K562 treated with DMSO at 1 percent for 24 hours (cell line): ENCODE measurements around the gene PARL. TPM values are rescaled to one million over a fixed set of nuclear protein-coding genes. Genes with fewer than 3 reads are reported as not detected.

Experiments used
- total RNA-seq: library from RNA; unstranded; fragments of 300-600 nt; gene quantifications from 2 replicates; pipeline ENCODE4 v1.2.3, GENCODE V29; 2022; ENCODE audit warnings: low read depth; ENCODE audit not compliant: insufficient read depth

Gene PARL
- 31.9 and 38.2 TPM in 2 replicates for total RNA-seq

GRCh38 chr3:183884427-183885296 lies at the start of gene PARL:
PARL (minus strand) TSS chr3:183884880; CDS start chr3:183884846, 34 bp downstream.

GRCh38 chr3:183825456-183826161 lies 59.1 kb downstream of the PARL start, which contains the start of gene MAP6D1:
MAP6D1 (minus strand) TSS chr3:183825577; CDS start chr3:183825547, 30 bp downstream.

Other genes starting within 250 kb of the PARL start
- 29.2 and 34.3 TPM in 2 replicates for gene KLHL24, start 249.3 kb downstream of the PARL start, total RNA-seq
- 13.1 and 13.6 TPM in 2 replicates for gene YEATS2, start 187.1 kb downstream of the PARL start, total RNA-seq
- 1.1 and 1.6 TPM in 2 replicates for gene MAP6D1, start 59.3 kb downstream of the PARL start, total RNA-seq
- 23.2 and 24.0 TPM in 2 replicates for gene ABCC5, start 133.0 kb upstream of the PARL start, total RNA-seq
- not detected in 2 replicates for gene HTR3D, start 146.9 kb upstream of the PARL start, total RNA-seq
- gene HTR3C, start 168.2 kb upstream of the PARL start, total RNA-seq, result not detected in 2 replicates
- gene HTR3E, start 212.2 kb upstream of the PARL start, total RNA-seq, result not detected in 2 replicates